ENCODE results near the gene TFEB. TPM values are rescaled to one million over a fixed set of nuclear protein-coding genes. Genes with fewer than 3 reads are reported as not detected.

The TFEB gene
- total RNA-seq, 1 donor from 2014 or later = 3.1 TPM

DNA sequence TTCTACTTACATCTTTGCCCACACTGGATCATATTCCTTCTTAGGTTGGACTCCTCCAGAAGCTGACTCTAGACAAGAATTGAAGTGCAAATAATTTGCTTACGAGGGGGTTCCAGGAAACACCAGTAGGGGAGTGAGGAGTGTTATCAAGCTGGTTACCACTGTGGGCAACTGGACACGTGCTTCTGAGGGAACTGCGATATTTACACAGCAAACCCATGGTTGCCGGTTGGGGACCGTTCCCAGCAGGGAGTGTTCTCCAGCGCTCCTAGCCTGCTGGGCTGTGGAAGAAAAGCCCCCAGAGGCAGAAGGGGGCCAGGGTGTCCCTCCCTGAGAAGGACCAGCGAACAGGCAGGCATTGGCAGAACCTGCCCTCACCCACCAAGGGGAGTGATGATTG lies 75.5 kb downstream of the TFEB start:
- no peak overlapping the region for H3K4me3 Mint-ChIP-seq (ENCODE audit: unreplicated experiment)
- TF ChIP-seq, protein P1, sequence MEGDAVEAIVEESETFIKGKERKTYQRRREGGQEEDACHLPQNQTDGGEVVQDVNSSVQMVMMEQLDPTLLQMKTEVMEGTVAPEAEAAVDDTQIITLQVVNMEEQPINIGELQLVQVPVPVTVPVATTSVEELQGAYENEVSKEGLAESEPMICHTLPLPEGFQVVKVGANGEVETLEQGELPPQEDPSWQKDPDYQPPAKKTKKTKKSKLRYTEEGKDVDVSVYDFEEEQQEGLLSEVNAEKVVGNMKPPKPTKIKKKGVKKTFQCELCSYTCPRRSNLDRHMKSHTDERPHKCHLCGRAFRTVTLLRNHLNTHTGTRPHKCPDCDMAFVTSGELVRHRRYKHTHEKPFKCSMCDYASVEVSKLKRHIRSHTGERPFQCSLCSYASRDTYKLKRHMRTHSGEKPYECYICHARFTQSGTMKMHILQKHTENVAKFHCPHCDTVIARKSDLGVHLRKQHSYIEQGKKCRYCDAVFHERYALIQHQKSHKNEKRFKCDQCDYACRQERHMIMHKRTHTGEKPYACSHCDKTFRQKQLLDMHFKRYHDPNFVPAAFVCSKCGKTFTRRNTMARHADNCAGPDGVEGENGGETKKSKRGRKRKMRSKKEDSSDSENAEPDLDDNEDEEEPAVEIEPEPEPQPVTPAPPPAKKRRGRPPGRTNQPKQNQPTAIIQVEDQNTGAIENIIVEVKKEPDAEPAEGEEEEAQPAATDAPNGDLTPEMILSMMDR (IDR thresholded peaks at IDR 0.05; ENCODE audit: partially characterized antibody, unreplicated experiment) = no peak
- no peaks in the 10 kb centered on the region for H3K36me3 Mint-ChIP-seq (ENCODE audit: unreplicated experiment)
- no peak for DNase-seq
- H3K27ac Mint-ChIP-seq (ENCODE audit: unreplicated experiment) = no peak overlapping the region
- H3K4me1 Mint-ChIP-seq (ENCODE audit: low read depth, unreplicated experiment) = peaks cover 4% of the 10 kb centered on the region
- peaks cover 2% of the 10 kb centered on the region for H3K9me3 Mint-ChIP-seq (ENCODE audit: unreplicated experiment)
- peaks cover 3% of the 10 kb centered on the region for H3K27me3 Mint-ChIP-seq (ENCODE audit: unreplicated experiment)

DNA sequence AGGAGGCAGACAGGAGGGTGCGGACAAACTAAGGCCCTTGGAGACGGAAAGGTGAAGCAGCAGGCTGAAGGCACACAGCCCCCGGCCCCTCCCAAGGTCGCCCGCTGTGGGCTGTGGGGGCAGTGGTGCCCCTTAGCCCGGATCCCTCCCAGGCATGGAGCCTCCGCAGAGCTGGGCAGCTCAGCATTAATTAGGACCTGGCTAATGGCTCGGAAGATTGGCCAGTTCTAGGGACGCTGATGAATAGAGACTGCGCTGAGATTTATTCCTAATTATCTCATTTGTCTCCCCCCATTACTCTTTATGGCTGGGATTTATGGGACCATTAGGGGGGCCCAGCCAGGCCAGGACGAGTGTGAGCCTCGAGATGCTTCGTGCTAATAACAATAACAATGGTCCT lies 76.8 kb downstream of the TFEB start:
- H3K27me3 Mint-ChIP-seq (ENCODE audit: unreplicated experiment) = peaks cover 3% of the 10 kb centered on the region
- peaks cover 2% of the 10 kb centered on the region for H3K9me3 Mint-ChIP-seq (ENCODE audit: unreplicated experiment)
- no peak overlapping the region for H3K27ac Mint-ChIP-seq (ENCODE audit: unreplicated experiment)
- H3K36me3 Mint-ChIP-seq (ENCODE audit: unreplicated experiment) = no peaks in the 10 kb centered on the region
- TF ChIP-seq, protein P1 (IDR thresholded peaks at IDR 0.05; ENCODE audit: partially characterized antibody, unreplicated experiment) = no peak
- H3K4me3 Mint-ChIP-seq (ENCODE audit: unreplicated experiment) = no peak overlapping the region
- H3K4me1 Mint-ChIP-seq (ENCODE audit: low read depth, unreplicated experiment) = peaks cover 4% of the 10 kb centered on the region
- no peak for DNase-seq

DNA sequence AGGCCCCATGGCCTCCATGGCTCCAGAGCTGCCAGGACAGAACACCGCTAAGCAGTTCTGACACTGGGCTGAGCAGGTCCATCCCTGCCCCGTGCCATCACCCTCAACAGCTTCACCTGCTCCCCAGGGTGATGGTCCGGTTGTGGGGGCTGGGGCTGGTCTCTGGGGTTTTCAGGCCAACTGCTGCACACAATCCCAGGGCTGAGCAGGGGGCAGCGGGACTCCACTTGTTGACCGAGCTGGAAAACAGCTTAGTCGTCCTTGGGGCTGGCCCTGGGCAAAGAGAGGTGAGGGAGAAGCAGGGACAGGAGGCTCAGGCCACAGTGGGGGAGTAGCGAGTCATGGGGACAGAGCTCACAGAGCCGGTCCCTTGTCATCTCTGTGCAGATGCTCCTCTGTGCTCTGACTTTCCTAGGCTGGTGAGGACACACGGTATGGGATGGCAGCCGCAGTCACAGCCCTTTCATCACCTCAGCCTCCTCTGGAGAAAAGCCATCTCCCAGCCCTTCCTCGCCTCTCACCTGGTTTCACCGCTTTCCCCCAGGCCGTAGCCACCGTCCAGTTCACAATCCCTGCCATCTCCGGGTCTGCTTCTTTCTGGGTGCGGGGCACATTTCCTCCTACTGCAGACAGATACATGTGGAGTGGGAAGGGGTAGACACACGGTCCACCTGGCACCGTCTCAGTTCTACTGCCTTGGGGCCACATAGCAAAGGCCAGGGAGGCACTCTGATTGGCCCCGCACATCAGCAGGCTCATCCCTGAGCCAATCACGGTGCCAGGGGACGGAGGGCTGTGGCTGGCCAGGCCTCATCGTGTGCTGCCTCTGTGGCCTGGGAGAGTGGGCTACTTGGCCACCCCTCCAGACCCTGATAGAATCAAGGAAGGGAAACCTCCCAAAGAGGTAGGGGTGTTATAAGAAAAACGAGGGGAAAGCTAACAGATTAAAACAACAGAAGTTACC lies 78.0 kb downstream of the TFEB start:
- H3K27me3 Mint-ChIP-seq (ENCODE audit: unreplicated experiment) = peaks cover 3% of the 10 kb centered on the region
- TF ChIP-seq, protein P1 (IDR thresholded peaks at IDR 0.05; ENCODE audit: partially characterized antibody, unreplicated experiment) = no peak
- H3K4me1 Mint-ChIP-seq (ENCODE audit: low read depth, unreplicated experiment) = peaks cover 4% of the 10 kb centered on the region
- DNase-seq = no peak
- no peak overlapping the region for H3K4me3 Mint-ChIP-seq (ENCODE audit: unreplicated experiment)
- no peak overlapping the region for H3K27ac Mint-ChIP-seq (ENCODE audit: unreplicated experiment)
- peaks cover 2% of the 10 kb centered on the region for H3K9me3 Mint-ChIP-seq (ENCODE audit: unreplicated experiment)
- H3K36me3 Mint-ChIP-seq (ENCODE audit: unreplicated experiment) = no peaks in the 10 kb centered on the region

DNA sequence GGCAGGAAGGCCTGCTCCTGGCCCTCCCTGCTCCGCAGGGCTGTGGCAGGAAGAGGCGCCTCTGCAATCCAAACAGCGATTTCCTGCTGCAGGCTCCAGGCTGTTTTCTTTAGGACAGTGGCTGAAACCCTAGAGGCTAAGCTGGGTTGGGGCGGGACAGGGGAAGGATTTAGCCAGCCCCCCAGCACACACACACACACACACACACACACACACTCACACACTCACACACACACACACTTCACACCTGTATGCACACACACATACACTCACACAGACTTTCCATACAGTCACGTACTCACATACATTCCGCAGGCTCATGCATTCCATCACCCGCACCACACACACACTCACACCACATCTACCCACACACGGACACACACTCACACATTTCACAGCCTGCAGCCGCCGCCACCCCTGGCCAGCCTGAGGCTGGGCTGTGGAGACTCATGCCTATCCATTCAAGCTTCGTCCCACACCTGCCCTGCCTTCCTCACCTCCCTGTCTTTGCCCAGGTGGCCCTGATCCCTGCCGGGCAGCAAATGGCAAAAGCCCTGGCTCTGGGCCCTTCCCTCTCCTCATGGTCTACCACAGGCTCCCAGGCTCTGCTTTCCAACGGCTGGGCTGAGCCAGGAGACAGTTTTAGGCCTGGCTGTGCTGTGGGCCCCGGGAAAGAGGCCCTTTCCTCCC lies 79.3 kb downstream of the TFEB start:
- Mint-ChIP-seq H3K9me3 (ENCODE audit: unreplicated experiment) (peaks cover 3% of the 10 kb centered on the region), H3K27ac (ENCODE audit: unreplicated experiment) (no peak overlapping the region), H3K4me3 (ENCODE audit: unreplicated experiment) (no peak overlapping the region), H3K4me1 (ENCODE audit: low read depth, unreplicated experiment) (peaks cover 4% of the 10 kb centered on the region), H3K27me3 (ENCODE audit: unreplicated experiment) (peaks cover 3% of the 10 kb centered on the region), H3K36me3 (ENCODE audit: unreplicated experiment) (no peaks in the 10 kb centered on the region)
- TF ChIP-seq, protein P1 (IDR thresholded peaks at IDR 0.05; ENCODE audit: partially characterized antibody, unreplicated experiment) = no peak
- no peak for DNase-seq

DNA sequence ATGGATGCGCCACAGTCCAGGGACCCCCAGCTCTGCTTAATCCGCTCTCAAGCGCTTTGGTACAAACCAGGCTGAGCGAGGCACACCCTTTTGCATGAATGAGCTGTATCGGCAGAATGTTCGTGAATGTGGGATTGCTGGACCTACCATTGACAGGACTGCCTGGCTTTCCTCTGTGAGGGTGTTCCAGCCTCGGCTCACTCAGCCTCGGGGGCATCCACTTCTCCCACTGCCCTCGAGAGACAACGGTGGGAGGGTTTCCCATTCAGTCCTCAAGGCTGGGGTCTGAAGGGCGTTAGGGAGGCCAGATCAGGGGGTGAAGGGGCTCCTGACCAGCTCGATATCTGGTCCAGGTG lies 79.8 kb downstream of the TFEB start:
- Mint-ChIP-seq H3K27me3 (ENCODE audit: unreplicated experiment) (peaks cover 3% of the 10 kb centered on the region), H3K4me1 (ENCODE audit: low read depth, unreplicated experiment) (peaks cover 4% of the 10 kb centered on the region), H3K36me3 (ENCODE audit: unreplicated experiment) (no peaks in the 10 kb centered on the region), H3K27ac (ENCODE audit: unreplicated experiment) (no peak overlapping the region), H3K4me3 (ENCODE audit: unreplicated experiment) (no peak overlapping the region), H3K9me3 (ENCODE audit: unreplicated experiment) (peaks cover 5% of the 10 kb centered on the region)
- TF ChIP-seq, protein P1 (IDR thresholded peaks at IDR 0.05; ENCODE audit: partially characterized antibody, unreplicated experiment) = no peak
- no peak for DNase-seq

Measured in glutamatergic neuron (in vitro differentiated cells).